CD4-positive, alpha-beta T cell treated with Interleukin-1 beta for 1 hour (primary cell): ENCODE results near the gene RGS7.
"Not testable (repeated sequence)": the region's sequence is repeated elsewhere in the genome, so short reads cannot be mapped to it uniquely, and the experiment has no call there.

ENCODE experiments used
- DNase-seq, 2 donors: peaks; one replicate each; pipeline ENCODE4 v3.0.0-alpha.2; 2020 to 2022

Gene RGS7

GRCh38 chr1:240816472-240816871 lies 540.5 kb downstream of the RGS7 start:
- no peak for DNase-seq

GRCh38 chr1:240813720-240814119 lies 543.3 kb downstream of the RGS7 start:
- no peak for DNase-seq

DNA sequence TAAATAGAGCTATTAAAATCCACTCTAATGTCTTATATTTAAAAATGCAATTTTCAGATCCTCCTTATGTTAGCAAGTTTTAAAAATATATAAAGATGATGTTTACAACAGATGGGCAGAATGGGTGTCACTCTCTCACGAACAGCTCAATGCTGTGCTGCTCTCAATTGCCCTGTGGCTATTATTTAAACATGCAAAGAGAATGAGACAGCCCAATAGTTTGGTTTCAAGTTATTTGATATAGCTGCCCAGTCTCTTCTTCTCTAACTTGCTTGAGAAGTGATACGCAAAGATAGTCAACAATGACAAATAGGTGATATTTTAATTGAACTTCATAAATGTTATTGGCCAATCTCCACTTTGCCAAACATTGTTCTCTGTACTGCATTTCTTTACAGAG lies 545.7 kb downstream of the RGS7 start:
- DNase-seq, result no peak

DNA sequence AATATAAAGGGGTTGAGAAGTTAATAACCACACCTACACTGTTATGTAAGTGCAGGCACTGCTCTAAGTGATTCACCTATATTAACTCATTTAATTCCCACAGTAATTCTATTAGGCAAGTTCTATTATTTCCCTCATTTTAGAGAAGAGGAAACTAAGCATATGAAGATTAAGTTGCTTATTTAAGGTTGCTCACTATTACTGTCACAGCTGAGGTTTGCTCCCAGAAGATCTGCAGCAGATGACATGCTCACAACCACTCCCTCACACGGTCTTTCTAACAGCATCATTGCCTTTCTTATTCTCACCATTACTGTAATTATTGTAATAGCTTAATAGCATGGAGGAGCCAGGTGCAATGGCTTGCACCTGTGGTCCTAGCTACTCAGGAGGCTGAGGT lies 548.6 kb downstream of the RGS7 start:
- no peak for DNase-seq

DNA sequence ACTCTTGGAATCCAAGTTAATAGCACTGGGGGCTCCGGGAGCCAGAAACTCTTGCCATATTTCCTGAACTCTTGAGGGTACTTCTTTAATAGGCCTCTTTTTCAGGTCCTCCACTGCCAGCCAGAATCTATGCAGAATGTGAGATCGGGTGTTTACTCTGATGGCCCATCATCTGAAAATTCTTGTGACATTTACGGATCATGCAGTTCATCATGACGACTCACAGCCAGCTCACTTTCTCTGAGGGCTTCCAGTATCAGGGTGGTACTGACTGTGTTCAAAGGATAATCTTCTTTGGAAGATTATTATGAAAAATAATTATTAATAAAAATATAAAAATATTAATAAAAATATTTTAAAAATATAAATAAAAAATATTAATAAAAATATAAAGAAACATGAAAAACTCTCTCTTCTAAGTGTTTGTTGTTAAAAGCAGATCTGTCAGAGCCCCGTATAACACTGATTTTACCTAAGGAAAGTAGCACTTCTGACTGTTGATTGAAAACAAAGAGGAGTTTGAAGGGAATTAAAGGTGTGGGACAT lies 550.7 kb downstream of the RGS7 start:
- DNase-seq, result no peak

DNA sequence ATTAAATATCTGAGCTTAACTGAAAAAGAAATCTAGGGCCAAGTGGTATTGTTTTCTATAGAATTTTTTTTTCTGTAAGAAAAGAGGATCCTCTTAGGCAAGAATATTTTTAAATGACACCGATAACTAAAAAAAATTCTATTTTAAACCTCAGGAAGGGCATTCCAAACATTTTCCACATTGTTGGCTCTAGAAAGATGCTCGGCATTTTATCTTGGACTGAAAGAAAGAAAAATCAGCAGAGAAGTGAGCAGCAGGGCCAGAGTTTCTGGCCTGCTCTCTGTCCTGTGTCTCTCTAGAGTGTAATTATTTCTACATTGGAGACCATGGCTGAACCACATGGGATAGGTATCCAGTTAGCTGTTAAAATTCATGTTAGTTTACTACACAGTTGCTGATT lies 552.5 kb downstream of the RGS7 start:
- no peak for DNase-seq

DNA sequence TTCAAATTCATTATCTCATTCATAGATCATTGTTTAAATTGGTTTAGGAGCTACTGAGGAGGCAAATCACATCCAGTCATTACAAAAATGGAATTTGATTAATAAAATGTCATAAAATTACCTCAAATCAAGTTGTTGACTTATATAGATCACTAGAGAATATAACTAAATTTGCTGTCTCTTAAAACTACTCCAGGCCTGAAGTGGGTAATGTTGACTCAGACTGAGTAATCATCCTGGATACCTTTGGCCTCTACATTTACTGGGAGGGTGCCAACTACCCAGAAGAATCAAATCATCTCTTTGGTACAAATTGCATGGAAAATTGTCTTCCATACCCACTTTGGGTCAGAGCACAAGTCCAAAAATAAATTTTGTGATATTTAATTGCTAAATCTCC lies 553.9 kb downstream of the RGS7 start:
- DNase-seq, result no peak

GRCh38 chr1:240802271-240802670 lies 554.7 kb downstream of the RGS7 start:
- DNase-seq, result no peak

- DNase-seq, result no peak
Observed at GRCh38 chr1:240801442-240801841, 555.6 kb downstream of the RGS7 start.

DNA sequence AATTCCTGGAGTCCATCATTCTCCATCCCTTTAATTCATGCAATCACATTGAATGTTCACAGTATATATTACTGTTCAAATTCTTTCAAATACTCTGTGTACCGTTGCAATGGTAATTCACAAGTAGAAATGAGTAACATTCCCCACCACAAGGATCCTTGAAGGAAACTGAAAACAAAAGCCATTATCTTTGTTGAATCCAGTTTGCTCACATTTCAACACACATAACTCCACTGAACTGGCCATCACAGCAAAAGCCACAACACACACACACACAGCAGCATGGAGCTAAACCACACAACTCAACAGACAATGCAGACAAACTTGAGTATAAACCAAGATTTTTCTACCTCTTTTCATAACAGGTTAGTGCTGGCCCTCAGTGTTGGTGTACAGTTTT lies 556.7 kb downstream of the RGS7 start:
- DNase-seq, result no peak

DNA sequence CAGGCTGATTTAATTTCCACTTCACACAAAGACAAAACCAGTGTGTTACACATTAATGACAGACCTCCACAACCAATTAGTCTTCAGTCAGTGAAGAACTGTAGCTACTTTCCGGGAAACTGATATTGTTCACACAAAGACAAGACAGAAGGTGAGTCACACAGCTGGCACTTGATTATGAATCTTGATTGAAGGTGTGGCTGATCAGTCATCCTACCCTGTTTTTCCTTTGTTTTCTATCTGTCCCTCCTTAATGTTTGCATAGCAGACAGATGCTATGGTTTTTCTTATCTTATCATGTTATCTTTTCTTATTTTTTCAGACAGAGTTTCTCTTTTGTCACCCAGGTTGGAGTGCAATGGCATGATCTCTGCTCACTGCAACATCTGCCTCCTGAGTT lies 560.0 kb downstream of the RGS7 start:
- no peak for DNase-seq

- DNase-seq, result no peak
Observed at GRCh38 chr1:240794046-240794843, 562.8 kb downstream of the RGS7 start.

DNA sequence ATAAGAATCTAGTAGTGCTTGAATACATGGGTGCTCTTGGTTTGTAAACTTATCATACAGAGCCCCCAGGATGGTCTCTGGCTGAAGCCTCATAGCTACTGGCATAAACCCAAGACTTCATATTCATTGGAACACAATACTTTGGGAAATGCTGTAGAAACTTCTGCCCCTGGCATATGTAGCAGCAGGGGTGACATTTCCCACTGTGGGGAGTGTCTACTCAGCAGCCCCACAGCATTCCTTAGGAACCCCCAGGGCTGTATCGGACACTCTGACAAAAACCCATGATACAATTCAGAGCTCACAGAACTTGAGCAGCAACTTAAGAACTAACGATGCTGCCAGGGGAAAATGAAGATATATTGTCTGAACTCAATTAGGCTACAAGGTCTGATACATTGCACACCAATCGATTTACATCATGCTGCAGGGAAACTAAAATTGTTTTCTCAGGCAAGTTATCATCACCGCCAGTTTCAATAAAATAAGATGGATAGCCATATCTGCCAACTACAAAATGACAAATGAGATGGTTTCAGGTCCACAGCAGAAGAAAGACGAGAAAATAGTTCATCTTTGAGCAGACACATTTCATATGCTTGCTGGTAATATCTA lies 564.0 kb downstream of the RGS7 start:
- DNase-seq, result no peak

DNA sequence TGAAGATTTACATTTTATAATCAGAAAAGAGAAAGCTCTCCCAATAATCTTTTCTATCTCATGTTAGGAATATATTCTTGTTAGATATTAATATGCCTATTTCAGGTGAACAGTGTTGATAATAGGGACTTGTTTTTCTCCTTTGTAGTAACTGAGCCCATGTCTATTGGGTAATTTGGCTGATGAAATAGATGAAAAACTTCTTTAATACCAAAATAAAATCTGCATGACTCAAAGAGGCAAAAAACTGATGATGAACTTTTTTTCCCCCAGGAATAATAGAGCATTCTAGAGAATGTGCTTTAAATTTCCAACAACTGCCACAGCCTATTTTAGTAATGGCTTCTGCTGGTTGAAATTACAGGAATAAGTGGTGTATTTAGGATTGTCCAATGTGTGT lies 566.1 kb downstream of the RGS7 start:
- DNase-seq, result no peak

DNA sequence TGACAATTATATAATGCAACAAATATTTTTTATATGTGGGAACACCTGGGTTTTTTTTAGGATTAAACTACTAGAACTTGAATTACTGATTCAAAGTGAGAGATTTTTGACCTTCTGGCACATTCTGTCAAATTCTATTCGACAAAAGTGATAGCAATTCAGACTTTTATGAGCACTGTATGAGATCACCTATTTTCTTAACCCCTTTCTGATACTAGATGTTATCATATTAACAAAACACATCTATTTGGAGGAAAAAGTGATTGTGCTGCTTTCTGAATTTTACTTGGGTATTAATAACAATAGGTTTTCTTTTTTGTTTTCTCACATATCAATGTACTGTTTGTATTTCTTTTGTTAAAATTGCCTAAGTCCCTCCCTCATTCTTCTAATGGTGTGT lies 570.1 kb downstream of the RGS7 start:
- DNase-seq, result no peak

- DNase-seq, result no peak
Observed at GRCh38 chr1:240784776-240785175, 572.2 kb downstream of the RGS7 start.

- not testable (repeated sequence) for DNase-seq
Observed at GRCh38 chr1:240783728-240784137, 573.3 kb downstream of the RGS7 start.

- DNase-seq, result no peak
Observed at GRCh38 chr1:240776237-240776636, 580.8 kb downstream of the RGS7 start.

- no peak for DNase-seq
Observed at GRCh38 chr1:240772131-240772530, 584.9 kb downstream of the RGS7 start.

DNA sequence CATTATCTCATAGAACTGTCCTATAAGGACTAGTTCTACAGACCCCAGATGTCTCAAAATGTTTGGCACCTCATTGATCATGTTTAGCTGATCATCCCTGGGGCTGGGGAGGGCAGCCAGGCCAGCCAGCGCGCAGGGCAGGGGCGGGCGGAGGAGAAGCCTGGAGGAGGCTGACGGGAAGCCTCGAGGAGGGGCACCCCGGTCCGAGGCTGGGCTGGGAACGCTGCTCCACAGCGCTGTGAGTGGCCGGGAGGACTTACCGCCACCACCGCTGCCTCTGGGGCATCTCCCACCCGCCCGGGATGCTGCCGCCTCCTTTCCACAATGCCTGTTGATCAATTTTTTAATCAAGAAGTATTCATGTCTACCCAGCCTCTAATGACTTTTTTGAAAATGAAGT lies 585.6 kb downstream of the RGS7 start:
- DNase-seq, result no peak

- no peak for DNase-seq
Observed at GRCh38 chr1:240768979-240769378, 588.0 kb downstream of the RGS7 start.

- DNase-seq, result no peak
Observed at GRCh38 chr1:240766831-240767230, 590.2 kb downstream of the RGS7 start.

DNA sequence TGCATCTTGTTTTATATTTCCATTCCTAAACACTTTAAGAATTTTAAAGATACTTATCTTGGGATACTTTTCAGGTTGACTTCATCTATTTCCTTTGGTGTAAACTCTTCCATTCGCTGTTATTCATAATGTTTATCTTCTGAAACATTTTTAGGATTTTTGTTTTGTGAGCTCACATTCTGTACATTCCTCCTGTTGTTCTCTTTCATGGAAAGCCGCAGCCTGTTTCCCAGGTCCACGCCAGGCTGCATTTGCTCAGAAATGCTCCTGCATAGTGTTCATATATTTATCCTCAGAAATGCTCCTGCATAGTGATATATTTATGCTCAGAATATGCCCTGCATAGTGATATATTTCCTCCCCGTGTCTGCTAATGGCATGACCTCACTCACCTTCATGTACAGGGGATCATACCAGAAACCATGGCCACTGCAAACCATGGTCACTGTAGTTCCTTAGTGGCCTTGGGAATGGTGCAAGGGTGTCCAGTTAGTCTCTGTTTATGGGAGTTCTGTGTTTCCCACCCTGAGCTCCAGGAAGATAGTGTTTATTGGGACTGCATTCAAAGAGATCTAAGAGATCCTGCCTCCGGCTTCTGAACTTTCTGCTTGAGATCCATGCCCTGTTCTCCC lies 591.2 kb downstream of the RGS7 start:
- no peak for DNase-seq

GRCh38 chr1:240763771-240764170 lies 593.2 kb downstream of the RGS7 start:
- DNase-seq, result no peak
